Muscle layer of colon (tissue), 2 donors: ENCODE measurements around the gene EEF1AKMT2.
"Not testable (repeated sequence)": the region's sequence is repeated elsewhere in the genome, so short reads cannot be mapped to it uniquely, and the experiment has no call there.

Experiments used
- H3K27ac ChIP-seq: one replicate; pipeline ENCODE4 v1.7.0; 2013; ENCODE audit warnings: low read depth, mild to moderate bottlenecking, low read length, moderate library complexity
- H3K27me3 ChIP-seq, 2 donors: one replicate each; pipeline ENCODE4 v1.7.0; 2013; ENCODE audit warnings: low read length in 2 of 2, mild to moderate bottlenecking in 2 of 2; ENCODE audit not compliant: insufficient read depth in 2 of 2, control insufficient read depth in 1 of 2
- H3K36me3 ChIP-seq: one replicate; pipeline ENCODE4 v1.7.0; 2013; ENCODE audit warnings: mild to moderate bottlenecking, low read length; ENCODE audit not compliant: insufficient read depth
- H3K4me1 ChIP-seq: one replicate; pipeline ENCODE4 v1.7.0; 2013; ENCODE audit warnings: mild to moderate bottlenecking, low read length; ENCODE audit not compliant: insufficient read depth
- H3K4me3 ChIP-seq, 2 donors: one replicate each; pipeline ENCODE4 v1.7.0; 2013; ENCODE audit warnings: low read length in 2 of 2, low read depth in 1 of 2, mild to moderate bottlenecking in 1 of 2, moderate library complexity in 1 of 2
- H3K9ac ChIP-seq: one replicate; pipeline ENCODE4 v1.7.0; 2013; ENCODE audit warnings: low read length
- H3K9me3 ChIP-seq: one replicate; pipeline ENCODE4 v1.7.0; 2013; ENCODE audit warnings: mild to moderate bottlenecking, low read length
- donor health status: abdominal sarcoma.
- donor health status: Adenocarcinoma of cecum.

EEF1AKMT2 gene

DNA sequence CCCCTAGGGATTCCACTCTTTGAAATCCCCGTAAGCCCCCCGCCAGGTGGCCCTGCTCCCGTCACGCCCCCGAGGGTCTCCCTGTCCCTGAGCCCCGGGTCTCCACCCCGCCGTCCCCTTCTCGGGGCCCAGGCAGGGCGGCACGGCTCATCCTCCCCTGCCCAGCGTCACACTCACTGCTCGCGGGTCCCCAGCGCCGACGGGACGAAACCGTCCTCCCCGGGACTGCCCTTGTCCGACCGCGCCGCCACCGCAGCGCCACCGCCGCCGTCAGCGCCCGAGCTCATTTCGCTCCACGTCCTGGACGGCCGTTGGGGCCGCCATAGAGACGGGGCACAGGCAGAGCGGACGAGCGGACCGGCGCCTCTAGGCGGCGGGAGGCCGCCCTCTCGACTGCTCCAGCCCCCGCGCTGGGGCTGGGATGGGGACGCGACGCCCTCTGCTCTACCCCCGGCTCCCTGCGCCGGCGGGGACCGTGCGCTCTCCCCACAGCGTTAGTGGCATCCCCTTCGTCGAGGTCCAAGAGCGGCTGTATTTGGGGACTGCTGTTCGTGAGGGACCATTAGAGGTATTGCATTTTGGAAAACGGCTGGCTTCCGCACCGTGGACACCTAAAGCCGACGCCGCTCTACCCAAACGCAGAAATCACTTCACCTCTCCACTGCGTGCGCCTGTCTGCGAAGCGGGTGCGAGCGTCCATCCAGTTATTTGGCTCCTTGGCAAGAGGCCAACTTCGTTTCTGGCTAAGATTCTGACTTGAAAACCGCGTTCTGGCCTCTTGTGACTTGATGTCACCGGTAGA lies at the start of gene EEF1AKMT2:
EEF1AKMT2 (minus strand) TSS at position 341 of the 802 bp plus-strand sequence; CDS start at position 287, 54 bp downstream.
- Histone ChIP-seq H3K27ac (peak within 1 kb of the TSS; percentile 96), H3K4me3 (peak within 1 kb of the TSS; percentile 95 to 97), H3K9ac (peak within 1 kb of the TSS; percentile 88), H3K4me1 (peaks cover 9% of the 10 kb centered on the region), H3K27me3 (no peaks in the 10 kb centered on the region), H3K9me3 (no peaks in the 10 kb centered on the region), H3K36me3 (peaks cover 6% of the 10 kb centered on the region)

DNA sequence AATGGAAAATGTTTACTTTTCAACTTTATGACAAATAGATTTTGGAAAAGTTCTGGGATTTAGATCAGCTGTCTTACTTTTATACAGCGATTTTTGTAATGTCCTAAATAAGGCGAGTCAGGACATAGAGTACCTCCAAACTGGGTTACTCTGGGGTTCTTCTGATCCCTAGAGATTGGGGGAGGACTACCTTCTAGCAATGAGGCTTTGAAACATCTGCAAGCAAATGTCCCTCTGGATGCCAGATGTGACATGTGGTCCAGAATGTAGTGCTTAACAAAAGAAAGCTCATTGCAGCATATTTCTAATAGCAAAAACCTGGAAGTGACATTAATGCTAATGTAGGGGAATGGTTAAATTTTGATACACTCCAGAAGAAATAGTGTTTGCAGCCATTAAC lies 46.0 kb upstream of the EEF1AKMT2 start:
- H3K27me3 ChIP-seq: no peaks in the 10 kb centered on the region
- no peaks in the 10 kb centered on the region for H3K4me1 ChIP-seq
- no peaks in the 10 kb centered on the region for H3K9me3 ChIP-seq
- H3K4me3 ChIP-seq: no peak overlapping the region
- peaks cover 5% of the 10 kb centered on the region for H3K36me3 ChIP-seq
- H3K9ac ChIP-seq: no peak overlapping the region
- no peak overlapping the region for H3K27ac ChIP-seq

DNA sequence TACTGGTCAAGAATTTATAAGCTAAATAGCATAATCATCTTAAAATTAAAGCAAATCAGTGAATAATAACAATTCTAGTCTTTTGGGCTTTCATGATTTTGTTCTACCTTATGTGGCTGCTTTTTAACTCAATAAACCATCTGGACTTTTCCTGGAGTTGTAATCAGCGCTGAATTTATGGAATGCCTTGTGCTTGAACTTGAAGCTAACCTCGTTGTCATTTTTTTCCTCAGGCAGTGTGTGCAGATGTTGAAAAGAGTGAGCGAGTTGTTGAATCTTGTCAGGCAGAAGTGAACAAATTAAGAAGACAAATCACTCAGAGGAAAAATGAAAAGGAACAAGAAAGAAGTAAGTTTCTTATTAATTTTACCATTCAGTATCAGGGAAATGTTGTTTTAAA lies 39.4 kb upstream of the EEF1AKMT2 start:
- no peak overlapping the region for H3K27ac ChIP-seq
- peaks cover 31% of the 10 kb centered on the region for H3K36me3 ChIP-seq
- no peaks in the 10 kb centered on the region for H3K27me3 ChIP-seq
- no peaks in the 10 kb centered on the region for H3K4me1 ChIP-seq
- no peak overlapping the region for H3K9ac ChIP-seq
- H3K4me3 ChIP-seq: no peak overlapping the region
- no peaks in the 10 kb centered on the region for H3K9me3 ChIP-seq

DNA sequence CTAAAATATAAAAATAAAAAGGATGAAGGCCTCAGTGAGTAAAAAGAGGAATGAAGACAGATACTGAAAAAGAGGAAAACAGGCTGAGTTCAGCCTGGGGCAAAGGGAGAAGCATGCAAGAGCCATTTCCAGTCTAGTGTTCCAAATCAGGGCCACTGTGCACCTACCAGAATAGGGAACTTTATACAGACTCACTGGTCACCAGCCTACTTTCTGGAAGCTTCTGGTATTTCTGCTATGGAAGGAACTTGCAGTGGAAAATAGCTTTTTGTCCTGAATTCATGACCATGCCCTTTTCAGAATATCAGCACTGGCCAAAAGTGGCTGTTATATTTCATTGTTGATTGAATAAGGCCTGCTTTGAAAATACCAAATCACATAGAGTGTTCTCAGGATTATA lies 38.8 kb upstream of the EEF1AKMT2 start:
- Histone ChIP-seq H3K9me3 (no peaks in the 10 kb centered on the region), H3K27ac (no peak overlapping the region), H3K4me3 (no peak overlapping the region), H3K4me1 (no peaks in the 10 kb centered on the region), H3K27me3 (no peaks in the 10 kb centered on the region), H3K36me3 (peaks cover 29% of the 10 kb centered on the region), H3K9ac (no peak overlapping the region)

DNA sequence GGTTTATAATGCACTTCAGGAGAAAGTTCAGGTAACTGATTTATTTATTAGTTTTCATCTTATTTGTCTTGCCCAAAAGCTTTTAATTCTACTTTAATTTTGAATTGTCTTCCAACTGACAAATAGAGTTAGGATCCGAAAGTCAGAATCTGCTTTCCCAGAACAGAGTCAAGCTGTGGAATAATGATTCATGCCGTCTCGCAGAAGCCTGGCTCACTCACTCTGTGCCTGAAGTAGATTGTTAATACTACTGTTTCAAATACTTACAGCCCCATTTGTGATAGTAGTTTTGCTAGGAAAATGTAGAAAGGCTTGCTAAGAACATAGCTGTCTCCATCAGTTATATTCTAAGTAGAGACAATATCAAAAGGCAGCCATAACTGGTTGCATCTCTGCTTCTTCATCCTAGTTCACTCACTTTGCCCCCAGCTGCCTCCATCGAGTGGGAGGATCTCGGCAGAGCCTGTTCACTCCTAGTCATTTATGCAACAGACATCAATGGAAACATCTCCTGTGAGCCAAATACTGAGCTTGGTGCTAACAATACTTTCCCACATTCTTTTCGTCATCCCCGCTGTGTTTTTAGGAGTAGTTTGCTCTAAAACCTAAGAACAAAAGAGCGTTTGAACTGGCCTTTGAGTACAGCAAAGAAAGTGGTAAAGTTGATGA lies 37.9 kb upstream of the EEF1AKMT2 start:
- no peaks in the 10 kb centered on the region for H3K4me1 ChIP-seq
- H3K36me3 ChIP-seq: peaks cover 29% of the 10 kb centered on the region
- no peak overlapping the region for H3K4me3 ChIP-seq
- H3K9ac ChIP-seq: no peak overlapping the region
- no peak overlapping the region for H3K27ac ChIP-seq
- no peaks in the 10 kb centered on the region for H3K9me3 ChIP-seq
- no peaks in the 10 kb centered on the region for H3K27me3 ChIP-seq

DNA sequence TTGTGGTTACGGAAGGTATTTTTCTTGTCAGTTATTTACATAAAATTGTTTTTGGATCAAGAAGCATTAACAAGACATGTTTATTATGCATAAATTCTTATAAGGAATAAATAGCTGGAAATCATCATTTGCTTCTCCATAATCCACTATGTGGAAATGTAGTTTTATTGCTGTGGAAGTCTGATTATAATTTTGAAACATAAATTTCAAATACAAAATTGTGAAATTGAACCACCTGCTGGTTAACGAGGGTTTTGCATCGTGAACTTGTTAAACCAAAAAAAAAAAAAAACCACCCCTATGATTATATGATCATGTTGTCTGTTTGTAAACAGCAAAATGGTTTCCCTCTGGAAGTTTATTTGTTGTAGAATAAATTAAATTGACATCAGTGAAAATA lies 35.8 kb upstream of the EEF1AKMT2 start:
- H3K9ac ChIP-seq: no peak overlapping the region
- H3K27ac ChIP-seq: no peak overlapping the region
- H3K4me3 ChIP-seq: no peak overlapping the region
- H3K27me3 ChIP-seq: no peaks in the 10 kb centered on the region
- no peaks in the 10 kb centered on the region for H3K9me3 ChIP-seq
- peaks cover 29% of the 10 kb centered on the region for H3K36me3 ChIP-seq
- no peaks in the 10 kb centered on the region for H3K4me1 ChIP-seq

DNA sequence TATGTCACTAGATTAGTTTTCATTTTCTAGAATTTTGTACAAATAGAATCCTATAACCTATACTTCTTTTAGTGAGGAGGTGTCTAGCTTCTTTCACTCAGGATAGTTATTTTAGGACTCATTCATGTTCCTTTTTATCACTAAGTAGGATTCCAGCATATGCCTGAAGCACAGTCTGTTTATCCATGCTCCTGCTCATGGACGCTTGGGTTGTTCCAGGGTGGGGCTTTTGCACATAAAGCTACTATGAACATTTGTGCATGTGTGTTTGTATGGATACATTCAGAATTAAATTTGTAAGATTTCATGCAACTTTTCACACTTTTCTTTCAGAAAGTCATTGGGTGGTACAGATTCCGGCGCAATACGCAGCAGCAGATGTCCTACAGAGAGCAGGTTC lies 34.6 kb upstream of the EEF1AKMT2 start:
- H3K27me3 ChIP-seq: no peaks in the 10 kb centered on the region
- no peak overlapping the region for H3K9ac ChIP-seq
- peaks cover 25% of the 10 kb centered on the region for H3K36me3 ChIP-seq
- H3K4me1 ChIP-seq: no peaks in the 10 kb centered on the region
- no peak overlapping the region for H3K4me3 ChIP-seq
- no peaks in the 10 kb centered on the region for H3K9me3 ChIP-seq
- H3K27ac ChIP-seq: no peak overlapping the region

DNA sequence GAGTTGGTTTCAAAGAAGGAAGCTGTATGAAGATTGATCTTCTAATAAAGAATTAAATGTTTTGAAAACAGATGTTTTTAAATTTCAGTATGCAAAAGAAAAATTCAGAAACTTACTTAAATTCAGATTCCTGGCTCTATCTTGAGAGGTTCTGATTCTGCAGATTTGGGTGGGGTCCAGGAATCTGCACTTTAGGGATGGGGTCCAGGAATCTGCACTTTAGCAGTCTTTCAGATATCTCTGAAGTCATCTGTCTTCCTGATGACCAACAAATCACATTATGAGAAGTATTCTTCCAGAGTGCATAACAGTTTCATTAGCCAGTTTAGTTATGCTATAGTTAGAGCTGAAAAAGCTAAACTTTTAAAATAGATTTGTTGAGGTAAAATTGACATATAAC lies 34.0 kb upstream of the EEF1AKMT2 start:
- Histone ChIP-seq H3K4me3 (no peak overlapping the region), H3K9ac (no peak overlapping the region), H3K36me3 (peaks cover 22% of the 10 kb centered on the region), H3K9me3 (no peaks in the 10 kb centered on the region), H3K4me1 (no peaks in the 10 kb centered on the region), H3K27ac (no peak overlapping the region), H3K27me3 (no peaks in the 10 kb centered on the region)

DNA sequence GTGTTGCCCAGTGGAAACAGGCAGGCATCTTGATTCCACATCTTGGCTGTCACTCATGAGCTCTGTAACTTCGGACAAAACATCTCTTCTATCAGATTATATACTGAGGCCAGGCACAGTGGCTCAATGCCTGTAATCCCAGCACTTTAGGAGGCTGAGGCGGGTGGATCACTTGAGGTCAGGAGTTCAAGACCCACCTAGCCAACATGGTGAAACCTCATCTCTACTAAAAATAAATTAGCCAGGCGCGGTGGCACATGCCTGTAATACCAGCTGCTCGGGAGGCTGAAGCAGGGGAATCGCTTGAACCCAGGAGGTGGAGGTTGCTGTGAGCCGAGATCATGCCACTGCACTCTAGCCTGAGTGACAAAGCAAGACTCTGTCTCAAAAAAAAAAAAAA lies 33.2 kb upstream of the EEF1AKMT2 start:
- not testable (repeated sequence) for H3K27me3 ChIP-seq, H3K9me3 ChIP-seq, H3K4me1 ChIP-seq, H3K27ac ChIP-seq, H3K4me3 ChIP-seq, H3K9ac ChIP-seq
- peaks cover 17% of the 10 kb centered on the region for H3K36me3 ChIP-seq

DNA sequence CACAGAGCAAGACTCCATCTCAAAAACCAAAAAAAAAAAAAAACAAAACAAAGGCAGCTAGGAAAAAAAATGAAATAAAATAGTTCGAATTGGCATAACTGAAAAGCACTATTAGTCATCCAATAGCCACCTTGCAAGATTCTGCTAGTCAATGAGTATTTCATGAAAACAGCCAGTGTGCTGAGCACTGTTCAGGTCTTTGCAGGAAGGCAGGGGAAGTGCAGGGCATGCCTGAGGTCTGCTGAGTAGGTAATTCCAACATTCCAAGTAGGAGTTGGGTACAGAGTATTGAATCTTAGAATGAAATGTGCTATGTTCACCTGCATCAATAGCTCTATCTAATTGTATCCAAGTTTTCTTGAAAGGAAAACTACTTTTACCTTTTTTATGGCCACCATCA lies 32.8 kb upstream of the EEF1AKMT2 start:
- H3K4me1 ChIP-seq: no peaks in the 10 kb centered on the region
- H3K27me3 ChIP-seq: no peaks in the 10 kb centered on the region
- H3K4me3 ChIP-seq: no peak overlapping the region
- H3K9ac ChIP-seq: no peak overlapping the region
- peaks cover 14% of the 10 kb centered on the region for H3K36me3 ChIP-seq
- H3K9me3 ChIP-seq: no peaks in the 10 kb centered on the region
- H3K27ac ChIP-seq: no peak overlapping the region

DNA sequence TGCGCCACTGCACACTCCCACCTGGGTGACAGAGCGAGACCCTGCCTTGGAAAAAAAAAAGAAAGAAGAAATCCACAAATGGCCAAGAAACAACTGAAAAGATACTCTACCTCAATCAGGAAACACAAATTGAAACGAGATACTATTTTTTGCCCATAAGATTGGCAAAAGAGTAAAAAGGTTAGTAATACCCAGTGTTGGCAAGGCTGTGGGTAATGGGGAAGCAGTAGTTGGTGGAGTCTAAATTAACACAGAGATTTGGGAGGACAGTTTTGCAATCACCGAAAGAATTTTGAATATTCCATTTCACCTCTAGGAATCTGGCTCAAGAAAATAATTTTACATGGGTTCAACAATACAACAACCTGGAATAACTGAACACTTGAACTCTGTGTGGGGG lies 29.8 kb upstream of the EEF1AKMT2 start:
- no peak overlapping the region for H3K9ac ChIP-seq
- H3K9me3 ChIP-seq: no peaks in the 10 kb centered on the region
- H3K4me1 ChIP-seq: no peaks in the 10 kb centered on the region
- H3K4me3 ChIP-seq: no peak overlapping the region
- no peaks in the 10 kb centered on the region for H3K27me3 ChIP-seq
- H3K27ac ChIP-seq: no peak overlapping the region
- H3K36me3 ChIP-seq: peaks cover 15% of the 10 kb centered on the region

DNA sequence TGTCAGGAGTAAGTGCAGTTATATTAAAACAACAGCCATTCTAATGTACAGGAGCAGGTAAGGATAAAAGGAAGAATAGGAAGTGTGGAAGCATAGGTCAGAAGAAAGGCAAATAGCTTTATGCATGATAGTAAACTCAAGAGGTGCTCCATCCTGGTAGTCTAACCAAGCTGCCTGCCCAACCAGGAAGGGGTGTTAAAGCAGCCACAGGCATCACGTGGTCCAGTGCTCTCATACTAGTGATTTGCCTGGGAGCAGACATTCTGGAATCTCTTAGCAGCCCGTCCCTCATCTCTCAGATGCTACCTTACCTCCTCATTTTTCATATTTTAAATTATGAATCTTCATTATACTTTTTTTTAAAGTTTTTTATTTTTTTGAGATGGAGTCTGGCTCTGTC lies 28.4 kb upstream of the EEF1AKMT2 start:
- Histone ChIP-seq H3K9ac (no peak overlapping the region), H3K27ac (no peak overlapping the region), H3K4me1 (no peaks in the 10 kb centered on the region), H3K9me3 (no peaks in the 10 kb centered on the region), H3K4me3 (no peak overlapping the region), H3K36me3 (peaks cover 15% of the 10 kb centered on the region), H3K27me3 (no peaks in the 10 kb centered on the region)
